ENCODE data around the gene TCP11.

GRCh38 chr6:35072698-35073055, 68.5 kb downstream of the TCP11 start:
- TF ChIP-seq ZNF484 (CRISPR knock-in tag; IDR thresholded peaks at IDR 0.05; ENCODE audit: borderline replicate concordance, low read depth) (no peak), SMARCE1 (IDR thresholded peaks at IDR 0.05; ENCODE audit: borderline replicate concordance) (no peak), ZZZ3 (CRISPR knock-in tag; IDR thresholded peaks at IDR 0.05; ENCODE audit: borderline replicate concordance) (no peak), PRDM4 (CRISPR knock-in tag; IDR thresholded peaks at IDR 0.05; ENCODE audit: borderline replicate concordance) (no peak)

Measured in HepG2 (cell line).